ENCODE results near the gene DCTN3. TPM values are rescaled to one million over a fixed set of nuclear protein-coding genes. Genes with fewer than 3 reads are reported as not detected.

The DCTN3 gene
- total RNA-seq, 1 experiment from 2014 or later = 57.5 TPM

DNA sequence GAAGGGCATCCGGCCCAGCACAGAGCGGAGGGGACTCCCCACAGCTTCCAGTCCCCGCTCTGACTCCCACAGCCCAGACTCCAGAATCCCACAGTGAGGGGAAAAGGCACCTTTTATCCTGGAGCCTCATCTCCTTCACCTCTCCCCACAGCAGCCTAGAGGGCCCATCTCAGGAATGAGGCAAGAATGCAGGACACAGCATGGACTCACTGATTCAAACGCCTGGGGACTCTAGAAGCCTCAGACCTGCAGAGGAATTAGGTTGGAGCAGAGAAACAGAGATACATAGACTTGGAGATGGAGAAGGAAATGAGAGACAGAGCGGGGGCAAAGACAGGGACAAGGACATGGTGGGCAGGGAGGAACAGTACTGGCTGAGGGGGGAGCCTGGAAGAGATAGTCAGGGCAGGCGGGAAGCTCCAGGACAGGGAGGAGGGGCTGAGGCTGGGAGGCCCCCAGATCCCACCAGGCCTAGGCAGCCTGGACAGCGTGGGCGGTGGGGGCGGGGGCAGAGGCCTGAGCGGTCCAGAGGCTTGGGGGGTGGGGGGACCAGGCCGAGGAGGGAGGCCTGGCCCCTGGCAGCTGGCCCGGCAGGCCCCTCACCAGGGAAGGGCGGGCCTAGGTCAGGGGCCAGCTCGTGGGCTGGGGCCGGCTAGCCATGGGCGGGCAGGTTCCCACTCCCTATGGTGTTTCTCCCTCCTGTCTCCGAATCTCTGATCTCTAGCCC, 46.5 kb downstream of the DCTN3 start:
- POLR2A ChIA-PET (ENCODE audit: unreplicated experiment) = no interaction called here
- H3K9me2 ChIP-seq (ENCODE audit: insufficient read depth) = no peaks in the 10 kb centered on the region
- intact Hi-C loops (cut with micrococcal nuclease; ENCODE audit: unreplicated experiment) = no loop called here
- H3K27ac ChIP-seq = no peak overlapping the region
- peaks cover 30% of the 10 kb centered on the region for H3K27me3 ChIP-seq (ENCODE audit: insufficient read depth, low read depth)
- TF ChIP-seq, protein P1, sequence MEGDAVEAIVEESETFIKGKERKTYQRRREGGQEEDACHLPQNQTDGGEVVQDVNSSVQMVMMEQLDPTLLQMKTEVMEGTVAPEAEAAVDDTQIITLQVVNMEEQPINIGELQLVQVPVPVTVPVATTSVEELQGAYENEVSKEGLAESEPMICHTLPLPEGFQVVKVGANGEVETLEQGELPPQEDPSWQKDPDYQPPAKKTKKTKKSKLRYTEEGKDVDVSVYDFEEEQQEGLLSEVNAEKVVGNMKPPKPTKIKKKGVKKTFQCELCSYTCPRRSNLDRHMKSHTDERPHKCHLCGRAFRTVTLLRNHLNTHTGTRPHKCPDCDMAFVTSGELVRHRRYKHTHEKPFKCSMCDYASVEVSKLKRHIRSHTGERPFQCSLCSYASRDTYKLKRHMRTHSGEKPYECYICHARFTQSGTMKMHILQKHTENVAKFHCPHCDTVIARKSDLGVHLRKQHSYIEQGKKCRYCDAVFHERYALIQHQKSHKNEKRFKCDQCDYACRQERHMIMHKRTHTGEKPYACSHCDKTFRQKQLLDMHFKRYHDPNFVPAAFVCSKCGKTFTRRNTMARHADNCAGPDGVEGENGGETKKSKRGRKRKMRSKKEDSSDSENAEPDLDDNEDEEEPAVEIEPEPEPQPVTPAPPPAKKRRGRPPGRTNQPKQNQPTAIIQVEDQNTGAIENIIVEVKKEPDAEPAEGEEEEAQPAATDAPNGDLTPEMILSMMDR (conservative IDR thresholded peaks at IDR 0.05) = no peak
- no peak for TF ChIP-seq EZH2 (IDR thresholded peaks at IDR 0.05; ENCODE audit: low read depth)
- no peak for DNase-seq
- no peaks in the 10 kb centered on the region for H3K36me3 ChIP-seq (ENCODE audit: low read depth)
- H3K9me3 ChIP-seq (ENCODE audit: insufficient read depth, low read depth) = no peaks in the 10 kb centered on the region
- BruUV-seq (replicated peaks) = no TSS peak
- H4K20me1 ChIP-seq (ENCODE audit: insufficient read depth) = no peaks in the 10 kb centered on the region
- no peak overlapping the region for H3K4me3 ChIP-seq
- H2AFZ ChIP-seq = no peak overlapping the region
- H3K4me1 ChIP-seq (replicated peaks; ENCODE audit: insufficient read depth) = no peaks in the 10 kb centered on the region
- H3F3A ChIP-seq (ENCODE audit: insufficient read depth, low read depth) = no peaks in the 10 kb centered on the region
- CTCF ChIA-PET = no interaction called here
- H3K4me2 ChIP-seq = no peak overlapping the region
- H3K79me2 ChIP-seq (ENCODE audit: low read depth) = no peaks in the 10 kb centered on the region

DNA sequence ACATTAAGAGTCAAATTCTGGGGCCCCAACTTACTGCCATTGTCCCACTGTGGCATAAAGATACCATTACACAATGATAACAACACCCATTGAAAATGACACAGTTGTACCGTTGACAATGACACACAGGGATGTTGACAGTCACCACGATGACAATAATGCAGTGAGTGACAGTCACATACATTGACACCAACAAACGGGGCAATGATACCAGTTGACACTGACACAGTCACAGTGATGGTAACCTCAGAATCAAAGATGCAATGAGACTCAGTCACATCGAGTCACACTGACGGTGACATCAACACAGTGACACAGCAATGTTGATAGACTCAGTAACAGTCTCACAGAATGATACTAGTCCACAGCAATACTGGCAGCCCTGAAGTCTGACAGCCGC, 47.7 kb downstream of the DCTN3 start:
- CTCF ChIA-PET = no interaction called here
- no peak for TF ChIP-seq EZH2 (IDR thresholded peaks at IDR 0.05; ENCODE audit: low read depth)
- TF ChIP-seq, protein P1 (conservative IDR thresholded peaks at IDR 0.05) = no peak

DNA sequence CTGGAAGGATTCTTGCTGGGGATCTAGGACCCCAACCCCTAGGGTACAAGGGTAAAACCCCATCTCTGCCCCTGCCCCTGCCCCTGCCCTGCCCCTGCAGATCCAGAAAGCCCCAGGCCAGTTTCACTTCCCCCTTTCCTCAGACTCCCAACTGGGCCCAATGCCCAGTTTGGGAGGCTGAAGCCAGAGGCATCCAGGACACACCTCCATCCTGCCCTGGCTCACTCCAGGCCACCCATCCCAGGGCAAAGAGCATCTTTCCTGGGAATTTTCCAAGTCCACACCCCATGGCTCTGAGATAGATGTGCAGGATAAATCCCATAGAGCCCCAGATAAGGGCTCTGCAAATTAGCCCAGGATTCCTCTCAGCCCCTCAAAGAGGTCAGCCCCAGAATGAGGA, 48.2 kb downstream of the DCTN3 start:
- CTCF ChIA-PET = no interaction called here
- H3K27ac ChIP-seq = no peak overlapping the region
- peaks cover 35% of the 10 kb centered on the region for H3K27me3 ChIP-seq (ENCODE audit: insufficient read depth, low read depth)
- H3K36me3 ChIP-seq (ENCODE audit: low read depth) = no peaks in the 10 kb centered on the region
- no peak overlapping the region for H2AFZ ChIP-seq
- no peak overlapping the region for H3K4me2 ChIP-seq
- H3K4me1 ChIP-seq (replicated peaks; ENCODE audit: insufficient read depth) = no peaks in the 10 kb centered on the region
- no peaks in the 10 kb centered on the region for H3F3A ChIP-seq (ENCODE audit: insufficient read depth, low read depth)
- DNase-seq = no peak
- H3K9me2 ChIP-seq (ENCODE audit: insufficient read depth) = no peaks in the 10 kb centered on the region
- no peaks in the 10 kb centered on the region for H4K20me1 ChIP-seq (ENCODE audit: insufficient read depth)
- TF ChIP-seq, protein P1 (conservative IDR thresholded peaks at IDR 0.05) = no peak
- TF ChIP-seq EZH2 (IDR thresholded peaks at IDR 0.05; ENCODE audit: low read depth) = no peak
- no peak overlapping the region for H3K4me3 ChIP-seq
- BruUV-seq (replicated peaks) = no TSS peak
- intact Hi-C loops (cut with micrococcal nuclease; ENCODE audit: unreplicated experiment) = no loop called here
- POLR2A ChIA-PET (ENCODE audit: unreplicated experiment) = no interaction called here
- H3K9me3 ChIP-seq (ENCODE audit: insufficient read depth, low read depth) = no peaks in the 10 kb centered on the region
- H3K79me2 ChIP-seq (ENCODE audit: low read depth) = no peaks in the 10 kb centered on the region

More for the DNA sequence above, 47.7 kb downstream of the DCTN3 start:
- Histone ChIP-seq H3K9me2 (ENCODE audit: insufficient read depth) (no peaks in the 10 kb centered on the region), H3K36me3 (ENCODE audit: low read depth) (no peaks in the 10 kb centered on the region), H3K27ac (no peak overlapping the region), H3K27me3 (ENCODE audit: insufficient read depth, low read depth) (peaks cover 34% of the 10 kb centered on the region), H4K20me1 (ENCODE audit: insufficient read depth) (no peaks in the 10 kb centered on the region), H3F3A (ENCODE audit: insufficient read depth, low read depth) (no peaks in the 10 kb centered on the region), H3K4me1 (replicated peaks; ENCODE audit: insufficient read depth) (no peaks in the 10 kb centered on the region), H3K79me2 (ENCODE audit: low read depth) (no peaks in the 10 kb centered on the region), H3K9me3 (ENCODE audit: insufficient read depth, low read depth) (no peaks in the 10 kb centered on the region), H3K4me2 (no peak overlapping the region), H3K4me3 (no peak overlapping the region), H2AFZ (no peak overlapping the region)
- POLR2A ChIA-PET (ENCODE audit: unreplicated experiment) = no interaction called here
- DNase-seq = no peak
- intact Hi-C loops (cut with micrococcal nuclease; ENCODE audit: unreplicated experiment) = no loop called here
- BruUV-seq (replicated peaks) = no TSS peak
